ENCODE measurements around the gene NOL8. TPM values are rescaled to one million over a fixed set of nuclear protein-coding genes. Genes with fewer than 3 reads are reported as not detected.

The NOL8 gene
- polyA plus RNA-seq, 1 donor (not counting 4 experiments of a cell fraction or from before 2014, with no cell fraction given), result 28.9 TPM

GRCh38 chr9:92290785-92291429 lies 34.2 kb downstream of the NOL8 start:
- dilution Hi-C loops (cut with MboI; ENCODE audit: extremely low pct_ligation_motif_present, low sequenced_read_pairs), result no loop called here
- H3K27me3 ChIP-seq (ENCODE audit: control insufficient read depth, extremely low read depth, insufficient read depth, low read length), result no peaks in the 10 kb centered on the region
- H3K4me1 ChIP-seq (ENCODE audit: control insufficient read depth, extremely low read depth, insufficient read depth, low read length), result peaks cover 36% of the 10 kb centered on the region
- no peaks in the 10 kb centered on the region for H3K9me3 ChIP-seq (ENCODE audit: control insufficient read depth, low read depth, low read length)
- H3K9ac ChIP-seq (ENCODE audit: control insufficient read depth, extremely low read depth, insufficient read depth, low read length), result no peak overlapping the region
- no peaks in the 10 kb centered on the region for H3K9me1 ChIP-seq (ENCODE audit: control insufficient read depth, extremely low read depth, insufficient read depth, low read length)
- H3K36me3 ChIP-seq (ENCODE audit: control insufficient read depth in 2 of 2, extremely low read depth in 1 of 2, insufficient read depth in 2 of 2, low read length in 2 of 2), result peaks cover 3 to 29% of the 10 kb centered on the region in 2 experiments
- TF ChIP-seq EZH2 (IDR thresholded peaks at IDR 0.05; ENCODE audit: low read length), result no peak
- no peak for TF ChIP-seq CTCF (optimal IDR thresholded peaks at IDR 0.05 in 1 of 3, IDR thresholded peaks at IDR 0.05 in 1 of 3, conservative IDR thresholded peaks at IDR 0.05 in 1 of 3; ENCODE audit: extremely low read depth in 1 of 3, insufficient read depth in 2 of 3, low read length in 3 of 3)
- peak overlapping the region; percentile 93 for H3K4me2 ChIP-seq (ENCODE audit: control insufficient read depth, extremely low read depth, insufficient read depth, low read depth, low read length)
- H3K4me3 ChIP-seq (ENCODE audit: control insufficient read depth in 2 of 3, extremely low read depth in 1 of 3, insufficient read depth in 2 of 3, low read depth in 1 of 3, low read length in 3 of 3), result peak overlapping the region in 1 of 3 experiments; percentile 78
- DNase-seq (ENCODE audit: low read depth, low spot score) (no peak), FAIRE-seq (no peak)
- H3K27ac ChIP-seq (ENCODE audit: control insufficient read depth, insufficient read depth, low read length), result no peak overlapping the region
- peaks cover 24% of the 10 kb centered on the region for H4K20me1 ChIP-seq (ENCODE audit: control insufficient read depth, extremely low read depth, insufficient read depth, low read length)
- H3K79me2 ChIP-seq (ENCODE audit: control insufficient read depth, insufficient read depth, low read length), result peaks cover 73% of the 10 kb centered on the region
- no peak overlapping the region for H2AFZ ChIP-seq (ENCODE audit: control insufficient read depth, low read length)

- Histone ChIP-seq H3K4me1 (ENCODE audit: control insufficient read depth, extremely low read depth, insufficient read depth, low read length) (peaks cover 25% of the 10 kb centered on the region), H3K27ac (ENCODE audit: control insufficient read depth, insufficient read depth, low read length) (no peak overlapping the region), H3K79me2 (ENCODE audit: control insufficient read depth, insufficient read depth, low read length) (peaks cover 82% of the 10 kb centered on the region), H3K27me3 (ENCODE audit: control insufficient read depth, extremely low read depth, insufficient read depth, low read length) (no peaks in the 10 kb centered on the region), H3K36me3 (ENCODE audit: control insufficient read depth in 2 of 2, extremely low read depth in 1 of 2, insufficient read depth in 2 of 2, low read length in 2 of 2) (peaks cover 9 to 37% of the 10 kb centered on the region in 2 experiments), H3K4me3 (ENCODE audit: control insufficient read depth in 2 of 3, extremely low read depth in 1 of 3, insufficient read depth in 2 of 3, low read depth in 1 of 3, low read length in 3 of 3) (no peak overlapping the region), H3K9me1 (ENCODE audit: control insufficient read depth, extremely low read depth, insufficient read depth, low read length) (no peaks in the 10 kb centered on the region), H4K20me1 (ENCODE audit: control insufficient read depth, extremely low read depth, insufficient read depth, low read length) (peaks cover 27% of the 10 kb centered on the region), H3K9ac (ENCODE audit: control insufficient read depth, extremely low read depth, insufficient read depth, low read length) (no peak overlapping the region), H3K9me3 (ENCODE audit: control insufficient read depth, low read depth, low read length) (no peaks in the 10 kb centered on the region), H2AFZ (ENCODE audit: control insufficient read depth, low read length) (no peak overlapping the region), H3K4me2 (ENCODE audit: control insufficient read depth, extremely low read depth, insufficient read depth, low read depth, low read length) (no peak overlapping the region)
- TF ChIP-seq CTCF (optimal IDR thresholded peaks at IDR 0.05 in 1 of 3, IDR thresholded peaks at IDR 0.05 in 1 of 3, conservative IDR thresholded peaks at IDR 0.05 in 1 of 3; ENCODE audit: extremely low read depth in 1 of 3, insufficient read depth in 2 of 3, low read length in 3 of 3) (no peak), EZH2 (IDR thresholded peaks at IDR 0.05; ENCODE audit: low read length) (no peak)
- DNase-seq (ENCODE audit: low read depth, low spot score) (no peak), FAIRE-seq (no peak)
- dilution Hi-C loops (cut with MboI; ENCODE audit: extremely low pct_ligation_motif_present, low sequenced_read_pairs), result no loop called here
Observed at GRCh38 chr9:92289708-92290390, 35.3 kb downstream of the NOL8 start.
